ENCODE measurements around the gene BRS3.

DNA sequence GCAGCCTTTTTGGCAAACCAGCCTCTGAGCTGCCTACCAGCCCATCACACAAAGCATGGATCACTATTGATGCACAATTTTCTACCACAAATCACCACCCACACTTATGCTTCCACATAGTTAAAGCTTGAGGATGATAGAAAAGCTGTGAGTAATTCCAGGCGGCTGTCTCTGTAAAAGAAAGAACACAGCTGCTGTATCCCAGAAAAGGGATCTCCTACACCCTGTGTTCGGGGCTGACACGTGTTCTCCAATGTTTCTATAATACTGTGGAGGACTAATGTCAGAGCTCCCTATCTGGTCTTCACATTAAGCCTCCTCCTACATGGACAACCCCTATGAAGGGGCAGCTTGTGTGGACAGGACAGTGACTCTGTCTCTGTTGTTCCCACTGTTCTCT lies 12.5 kb upstream of the BRS3 start:
- TF ChIP-seq, protein P1, sequence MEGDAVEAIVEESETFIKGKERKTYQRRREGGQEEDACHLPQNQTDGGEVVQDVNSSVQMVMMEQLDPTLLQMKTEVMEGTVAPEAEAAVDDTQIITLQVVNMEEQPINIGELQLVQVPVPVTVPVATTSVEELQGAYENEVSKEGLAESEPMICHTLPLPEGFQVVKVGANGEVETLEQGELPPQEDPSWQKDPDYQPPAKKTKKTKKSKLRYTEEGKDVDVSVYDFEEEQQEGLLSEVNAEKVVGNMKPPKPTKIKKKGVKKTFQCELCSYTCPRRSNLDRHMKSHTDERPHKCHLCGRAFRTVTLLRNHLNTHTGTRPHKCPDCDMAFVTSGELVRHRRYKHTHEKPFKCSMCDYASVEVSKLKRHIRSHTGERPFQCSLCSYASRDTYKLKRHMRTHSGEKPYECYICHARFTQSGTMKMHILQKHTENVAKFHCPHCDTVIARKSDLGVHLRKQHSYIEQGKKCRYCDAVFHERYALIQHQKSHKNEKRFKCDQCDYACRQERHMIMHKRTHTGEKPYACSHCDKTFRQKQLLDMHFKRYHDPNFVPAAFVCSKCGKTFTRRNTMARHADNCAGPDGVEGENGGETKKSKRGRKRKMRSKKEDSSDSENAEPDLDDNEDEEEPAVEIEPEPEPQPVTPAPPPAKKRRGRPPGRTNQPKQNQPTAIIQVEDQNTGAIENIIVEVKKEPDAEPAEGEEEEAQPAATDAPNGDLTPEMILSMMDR (IDR thresholded peaks at IDR 0.05) = no peak
- TF ChIP-seq POLR2AphosphoS5 (IDR thresholded peaks at IDR 0.05; ENCODE audit: low read depth, low read length) (no peak), SIN3A (IDR thresholded peaks at IDR 0.05; ENCODE audit: borderline replicate concordance, insufficient read depth, low read depth, low read length) (no peak), TCF7L2 (IDR thresholded peaks at IDR 0.05; ENCODE audit: low read depth, low read length) (no peak)
- TF ChIP-seq, protein P2, sequence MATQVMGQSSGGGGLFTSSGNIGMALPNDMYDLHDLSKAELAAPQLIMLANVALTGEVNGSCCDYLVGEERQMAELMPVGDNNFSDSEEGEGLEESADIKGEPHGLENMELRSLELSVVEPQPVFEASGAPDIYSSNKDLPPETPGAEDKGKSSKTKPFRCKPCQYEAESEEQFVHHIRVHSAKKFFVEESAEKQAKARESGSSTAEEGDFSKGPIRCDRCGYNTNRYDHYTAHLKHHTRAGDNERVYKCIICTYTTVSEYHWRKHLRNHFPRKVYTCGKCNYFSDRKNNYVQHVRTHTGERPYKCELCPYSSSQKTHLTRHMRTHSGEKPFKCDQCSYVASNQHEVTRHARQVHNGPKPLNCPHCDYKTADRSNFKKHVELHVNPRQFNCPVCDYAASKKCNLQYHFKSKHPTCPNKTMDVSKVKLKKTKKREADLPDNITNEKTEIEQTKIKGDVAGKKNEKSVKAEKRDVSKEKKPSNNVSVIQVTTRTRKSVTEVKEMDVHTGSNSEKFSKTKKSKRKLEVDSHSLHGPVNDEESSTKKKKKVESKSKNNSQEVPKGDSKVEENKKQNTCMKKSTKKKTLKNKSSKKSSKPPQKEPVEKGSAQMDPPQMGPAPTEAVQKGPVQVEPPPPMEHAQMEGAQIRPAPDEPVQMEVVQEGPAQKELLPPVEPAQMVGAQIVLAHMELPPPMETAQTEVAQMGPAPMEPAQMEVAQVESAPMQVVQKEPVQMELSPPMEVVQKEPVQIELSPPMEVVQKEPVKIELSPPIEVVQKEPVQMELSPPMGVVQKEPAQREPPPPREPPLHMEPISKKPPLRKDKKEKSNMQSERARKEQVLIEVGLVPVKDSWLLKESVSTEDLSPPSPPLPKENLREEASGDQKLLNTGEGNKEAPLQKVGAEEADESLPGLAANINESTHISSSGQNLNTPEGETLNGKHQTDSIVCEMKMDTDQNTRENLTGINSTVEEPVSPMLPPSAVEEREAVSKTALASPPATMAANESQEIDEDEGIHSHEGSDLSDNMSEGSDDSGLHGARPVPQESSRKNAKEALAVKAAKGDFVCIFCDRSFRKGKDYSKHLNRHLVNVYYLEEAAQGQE (IDR thresholded peaks at IDR 0.05; ENCODE audit: insufficient read depth in 1 of 2, low read depth in 2 of 2, low read length in 1 of 2) = no peak

Measured in Panc1 (cell line).